HCT116 (cell line): ENCODE data around the gene MALT1. TPM values are rescaled to one million over a fixed set of nuclear protein-coding genes. Genes with fewer than 3 reads are reported as not detected.
A peak's percentile ranks its signal among the peaks of the same experiment; 100 is the strongest.

Source experiments
- ATAC-seq: fragments of 200-7000 bp; cut with Tn5 transposase; 2 replicates; pipeline ENCODE4 v1.9.1; 2020; ENCODE audit warnings: mild to moderate bottlenecking, moderate library complexity
- BruUV-seq: library from RNA; stranded (reverse); fragments of 400-500 nt; replicated peaks from 2 replicates; lab custom pipeline; 2021; lab: Mats Ljungman, UMichigan
- CTCF ChIA-PET: fragments of 300-600 bp; sonication (Branson Sonifier 250); formaldehyde crosslinking; loops from one replicate; lab custom pipeline; 2021; ENCODE audit warnings: antibody characterized with exemption; lab: Charles Lee
- POLR2A ChIA-PET: fragments of 300-600, 350-600 bp; sonication (Branson Sonifier 250); formaldehyde crosslinking; loops from one replicate; lab custom pipeline; 2021; ENCODE audit warnings: antibody characterized with exemption; lab: Charles Lee
- RAD21 ChIA-PET, 2 experiments: fragments of 300-600 bp; sonication (Branson Sonifier 250); formaldehyde crosslinking; loops; one replicate each; lab custom pipeline; 2023; ENCODE audit warnings: low total read pairs in 2 of 2; ENCODE audit not compliant: uncharacterized antibody in 2 of 2, unreplicated experiment in 2 of 2, low non-redundant PET in 1 of 2; lab: Charles Lee
- DNase-seq: peaks from one replicate; pipeline ENCODE4 v3.0.0-alpha.2; 2010; ENCODE audit warnings: low read depth, low spot score
- H2AFZ ChIP-seq: fragments of 200-600 bp; shearing (Covaris generic), sonication (generic); 2 replicates; pipeline ENCODE4 v1.6.1; 2017; ENCODE audit warnings: low read depth, mixed run types, mixed read lengths, antibody characterized with exemption, low read length; ENCODE audit not compliant: poor library complexity, severe bottlenecking
- H3K27ac ChIP-seq: 2 replicates; pipeline ENCODE4 v1.5.1; 2012; ENCODE audit warnings: low read depth, low read length
- H3K27me3 ChIP-seq: fragments of 200-600 bp; sonication (generic); 2 replicates; pipeline ENCODE4 v1.6.1; 2016; ENCODE audit warnings: mixed run types, low read length, mixed read lengths; ENCODE audit not compliant: insufficient read depth
- H3K36me3 ChIP-seq, 2 experiments: fragments of 200-500 bp in 1 of 2; fragments of 200-600 bp in 1 of 2; sonication (Bioruptor generic) in 1 of 2; sonication (generic) in 1 of 2; 2 replicates each; pipeline versions ENCODE4 v1.5.1 to v1.6.1; 2014 to 2016; ENCODE audit warnings: low read length in 2 of 2, inconsistent platforms in 1 of 2, mixed read lengths in 1 of 2, mixed run types in 1 of 2; ENCODE audit not compliant: insufficient read depth in 2 of 2, control insufficient read depth in 1 of 2
- H3K4me1 ChIP-seq, 2 experiments: fragments of 200-600 bp in 1 of 2; sonication (generic) in 1 of 2; 2 replicates each; pipeline versions ENCODE4 v1.5.1 to v1.6.1; 2012 to 2017; ENCODE audit warnings: low read length in 2 of 2, inconsistent platforms in 1 of 2, mild to moderate bottlenecking in 1 of 2, mixed read lengths in 1 of 2, mixed run types in 1 of 2, moderate library complexity in 1 of 2; ENCODE audit not compliant: insufficient read depth in 2 of 2, control insufficient read depth in 1 of 2
- H3K4me2 ChIP-seq: fragments of 200-600 bp; sonication (generic); 2 replicates; pipeline ENCODE4 v1.6.1; 2017; ENCODE audit warnings: mixed run types, low read length, mixed read lengths
- H3K4me3 ChIP-seq, 2 experiments: fragments of 200-600 bp in 1 of 2; sonication (generic) in 1 of 2; replicated peaks in 1 of 2; 2 replicates each; pipeline ENCODE4 v1.5.1; 2011 to 2016; ENCODE audit warnings: low read length in 2 of 2, control low read depth in 1 of 2, low read depth in 1 of 2, mild to moderate bottlenecking in 1 of 2, mixed read lengths in 1 of 2, mixed run types in 1 of 2
- H3K79me2 ChIP-seq: fragments of 200-600 bp; sonication (generic); 2 replicates; pipeline ENCODE4 v1.6.1; 2017; ENCODE audit warnings: mild to moderate bottlenecking, mixed run types, low read length, moderate library complexity, mixed read lengths; ENCODE audit not compliant: insufficient read depth
- H3K9ac ChIP-seq: fragments of 200-600 bp; sonication (generic); 2 replicates; pipeline ENCODE4 v1.6.1; 2016; ENCODE audit warnings: low read length, mixed read lengths
- H3K9me2 ChIP-seq: fragments of 200-600 bp; sonication (generic), shearing (Covaris generic); 2 replicates; pipeline ENCODE4 v1.6.1; 2017; ENCODE audit warnings: mixed run types, mild to moderate bottlenecking, moderate library complexity; ENCODE audit not compliant: insufficient read depth
- H3K9me3 ChIP-seq, 2 experiments: fragments of 200-500 bp in 1 of 2; fragments of 200-600 bp in 1 of 2; sonication (Bioruptor generic) in 1 of 2; sonication (generic) in 1 of 2; 2 replicates each; pipeline ENCODE4 v1.6.1; 2014 to 2017; ENCODE audit warnings: low read length in 2 of 2, mixed read lengths in 2 of 2, inconsistent platforms in 1 of 2, low read depth in 1 of 2, mild to moderate bottlenecking in 1 of 2, mixed run types in 1 of 2, moderate library complexity in 1 of 2; ENCODE audit not compliant: control insufficient read depth in 1 of 2, insufficient read depth in 1 of 2
- H4K20me1 ChIP-seq: fragments of 200-600 bp; sonication (generic), shearing (Covaris generic); 2 replicates; pipeline ENCODE4 v1.6.1; 2017; ENCODE audit warnings: mixed run types, mild to moderate bottlenecking, moderate library complexity; ENCODE audit not compliant: insufficient read depth
- ATF3 ChIP-seq: IDR thresholded peaks from 2 replicates; pipeline ENCODE4 v1.6.1; 2012
- CBX3 ChIP-seq: IDR thresholded peaks from 2 replicates; pipeline ENCODE4 v1.6.1; 2012; ENCODE audit warnings: low read depth
- CTCF ChIP-seq, 3 experiments: fragments of 200-600 bp in 1 of 3; sonication (generic) in 1 of 3; IDR thresholded peaks in 2 of 3; conservative IDR thresholded peaks in 1 of 3; 2 replicates each; pipeline ENCODE4 v1.5.1; 2012 to 2017; ENCODE audit warnings: low read depth in 2 of 3, low read length in 2 of 3, antibody characterized with exemption in 1 of 3, borderline replicate concordance in 1 of 3, control low read depth in 1 of 3, mild to moderate bottlenecking in 1 of 3, mixed read lengths in 1 of 3, mixed run types in 1 of 3, moderate library complexity in 1 of 3; ENCODE audit not compliant: insufficient read depth in 1 of 3
- EGR1 ChIP-seq: IDR thresholded peaks from 2 replicates; pipeline ENCODE4 v1.6.1; 2012; ENCODE audit warnings: low read depth
- EZH2phosphoT487 ChIP-seq: fragments of 200-600 bp; IDR thresholded peaks from 2 replicates; pipeline ENCODE4 v1.6.1; 2018; ENCODE audit warnings: antibody characterized with exemption, borderline replicate concordance
- FOSL1 ChIP-seq: IDR thresholded peaks from 2 replicates; pipeline ENCODE4 v1.6.1; 2012; ENCODE audit warnings: low read depth
- JUND ChIP-seq: IDR thresholded peaks from 2 replicates; pipeline ENCODE4 v1.6.1; 2012
- POLR2AphosphoS5 ChIP-seq: IDR thresholded peaks from 2 replicates; pipeline ENCODE4 v1.6.1; 2011; ENCODE audit warnings: mild to moderate bottlenecking, low read depth, low read length, moderate library complexity
- RAD21 ChIP-seq: IDR thresholded peaks from 2 replicates; pipeline ENCODE4 v1.6.1; 2012; ENCODE audit warnings: low read depth, mild to moderate bottlenecking
- REST ChIP-seq: IDR thresholded peaks from 2 replicates; pipeline ENCODE4 v1.6.1; 2012; ENCODE audit warnings: low read depth
- SIN3A ChIP-seq: IDR thresholded peaks from 2 replicates; pipeline ENCODE4 v1.6.1; 2012; ENCODE audit warnings: low read depth
- SRF ChIP-seq: IDR thresholded peaks from 2 replicates; pipeline ENCODE4 v1.6.1; 2012; ENCODE audit warnings: low read depth
- TCF7L2 ChIP-seq: IDR thresholded peaks from 2 replicates; pipeline ENCODE4 v1.7.0; 2011; ENCODE audit warnings: borderline replicate concordance, inconsistent platforms; ENCODE audit not compliant: insufficient read depth, insufficient read length; ENCODE audit errors: extremely low read depth
- YY1 ChIP-seq: IDR thresholded peaks from 2 replicates; pipeline ENCODE4 v1.6.1; 2011; ENCODE audit warnings: low read length, low read depth, moderate library complexity, mild to moderate bottlenecking; ENCODE audit not compliant: insufficient replicate concordance; ENCODE audit errors: extremely low read depth
- ZFX ChIP-seq: fragments of 450-650 bp; IDR thresholded peaks from 2 replicates; pipeline ENCODE4 v1.6.1; 2017
- ZNF274 ChIP-seq: fragments of 200-500 bp; sonication (Bioruptor generic); IDR thresholded peaks from 2 replicates; pipeline ENCODE4 v1.6.1; 2014; ENCODE audit warnings: mild to moderate bottlenecking, low read depth, low read length, inconsistent platforms
- intact Hi-C: fragments of 100-400 bp; cut with micrococcal nuclease; formaldehyde crosslinking; loops from 2 replicates; pipeline ENCODE4 v1.10.0; 2022
- total RNA-seq: library from RNA; stranded (reverse); gene quantifications from one replicate; pipeline ENCODE4 v1.2.1, GENCODE V29; 2021; ENCODE audit not compliant: unreplicated experiment

The MALT1 gene
- total RNA-seq, 1 experiment from 2014 or later, result 41.1 TPM

DNA sequence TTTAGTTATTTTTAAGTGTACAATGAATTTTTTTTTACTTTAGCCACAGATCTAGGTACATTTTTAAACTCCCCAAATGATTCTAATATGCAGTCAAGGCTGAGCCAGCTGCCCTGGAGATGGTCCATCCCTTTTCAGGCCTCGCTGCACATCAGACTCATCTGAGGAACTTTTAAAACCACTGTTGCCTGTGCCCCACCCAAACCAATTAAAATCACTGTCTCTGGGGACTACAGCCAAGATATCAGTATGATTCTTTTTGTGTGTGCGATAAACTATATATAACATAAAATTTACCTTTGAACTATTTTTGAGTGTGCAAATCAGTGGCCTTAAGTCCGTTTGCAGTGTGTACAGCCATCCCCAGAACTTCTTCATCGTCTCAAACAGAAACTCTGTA, 9.1 kb upstream of the MALT1 start:
- no peaks in the 10 kb centered on the region for H3K79me2 ChIP-seq
- H3K27ac ChIP-seq, result no peak overlapping the region
- H3K9ac ChIP-seq, result no peak overlapping the region
- intact Hi-C loops, result no loop called here
- DNase-seq (no peak), ATAC-seq (no peak)
- H3K36me3 ChIP-seq, result no peaks in the 10 kb centered on the region
- no peaks in the 10 kb centered on the region for H4K20me1 ChIP-seq
- ChIA-PET POLR2A (no interaction called here), CTCF (no interaction called here), RAD21 (no interaction called here)
- no peaks in the 10 kb centered on the region for H3K9me3 ChIP-seq
- no peak overlapping the region for H3K4me3 ChIP-seq
- H3K9me2 ChIP-seq, result no peaks in the 10 kb centered on the region
- peaks cover 9 to 30% of the 10 kb centered on the region in 2 experiments; a peak in 3 of 4 replicates for H3K4me1 ChIP-seq
- no peaks in the 10 kb centered on the region for H3K27me3 ChIP-seq
- TF ChIP-seq JUND, result no peak
- TF ChIP-seq SIN3A, result no peak
- H3K4me2 ChIP-seq, result no peak overlapping the region
- no TSS peak for BruUV-seq
- H2AFZ ChIP-seq, result no peak overlapping the region

DNA sequence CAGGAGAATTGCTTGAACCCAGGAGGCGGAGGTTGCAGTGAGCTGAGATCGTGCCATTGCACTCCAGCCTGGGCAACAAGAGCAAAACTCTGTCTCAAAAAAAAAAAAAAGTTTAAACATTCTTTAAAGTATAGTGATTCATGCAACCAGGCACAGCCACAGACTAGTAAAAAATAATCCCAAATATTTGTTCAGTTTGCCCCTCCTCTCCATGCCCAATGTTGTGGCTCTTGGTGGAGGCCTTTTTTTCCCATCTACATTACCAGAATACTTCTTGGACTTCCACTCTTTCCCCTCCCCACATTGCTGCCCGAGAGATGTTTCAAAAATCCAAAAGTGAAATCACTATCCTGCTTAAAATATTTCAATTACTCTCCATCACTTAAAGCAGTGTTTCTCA, 5.1 kb upstream of the MALT1 start:
- Histone ChIP-seq H3K4me3 (no peak overlapping the region), H3K27ac (no peak overlapping the region), H3K9ac (no peak overlapping the region), H3K4me2 (peak overlapping the region; percentile 32), H3K79me2 (no peaks in the 10 kb centered on the region), H2AFZ (no peak overlapping the region), H3K9me2 (no peaks in the 10 kb centered on the region), H4K20me1 (no peaks in the 10 kb centered on the region), H3K27me3 (no peaks in the 10 kb centered on the region), H3K36me3 (no peaks in the 10 kb centered on the region), H3K9me3 (no peaks in the 10 kb centered on the region), H3K4me1 (peaks cover 40 to 59% of the 10 kb centered on the region in 2 experiments)
- POLR2A ChIA-PET, result no interaction called here
- DNase-seq (no peak), ATAC-seq (no peak)
- RAD21 ChIA-PET, result interaction anchor here in 1 of 2 experiments (0.6 kb wide), 1 partner anchor 101 kb away, joined by 3 read pairs; no protein-coding TSS in a partner anchor
- intact Hi-C loops, result loop anchor here (5.0 kb wide), 1 partner anchor 54 kb away; no protein-coding TSS in a partner anchor
- BruUV-seq, result no TSS peak
- CTCF ChIA-PET, result no interaction called here
- TF ChIP-seq EZH2phosphoT487, result no peak
- no peak for TF ChIP-seq TCF7L2
- no peak for TF ChIP-seq RAD21
- TF ChIP-seq EGR1, result no peak
- no peak for TF ChIP-seq JUND
- TF ChIP-seq ZFX, result no peak
- TF ChIP-seq SIN3A, result no peak
- no peak for TF ChIP-seq SRF
- no peak for TF ChIP-seq YY1
- no peak for TF ChIP-seq FOSL1
- no peak for TF ChIP-seq ATF3
- no peak for TF ChIP-seq CTCF (IDR thresholded peaks at IDR 0.05 in 2 of 3, conservative IDR thresholded peaks at IDR 0.05 in 1 of 3; ENCODE audit: borderline replicate concordance in 1 of 3, insufficient read depth in 1 of 3, low read depth in 2 of 3, low read length in 2 of 3)
- no peak for TF ChIP-seq POLR2AphosphoS5
- TF ChIP-seq CBX3, result no peak
- TF ChIP-seq REST, result no peak
- no peak for TF ChIP-seq ZNF274
